NCI-H146 (cell line): Measurements from ENCODE around the gene NUMA1.

Source experiments
- DNase-seq: peaks from one replicate; lab custom pipeline; 2025; lab: John Stamatoyannopoulos, UW

Gene NUMA1

GRCh38 chr11:71962428-71963038, 117.8 kb downstream of the NUMA1 start:
- no peak for DNase-seq

GRCh38 chr11:71955898-71956456, 124.4 kb downstream of the NUMA1 start:
- DNase-seq: no peak
